GM18519 (cell line): Measurements from ENCODE around the gene C11orf21.

Experiments used
- ATAC-seq: cut with Tn5 transposase; IDR thresholded peaks from one replicate; pipeline ENCODE4 v1.9.1; 2021; ENCODE audit warnings: mild to moderate bottlenecking, moderate library complexity; ENCODE audit not compliant: unreplicated experiment, low FRiP score

Gene C11orf21

GRCh38 chr11:2321311-2321683, 19.6 kb upstream of the C11orf21 start:
- ATAC-seq, result no peak

GRCh38 chr11:2320568-2321310, 19.0 kb upstream of the C11orf21 start:
- ATAC-seq, result no peak

- no peak for ATAC-seq
Measured at GRCh38 chr11:2319791-2320472, 18.2 kb upstream of the C11orf21 start.

GRCh38 chr11:2318707-2319106, 17.0 kb upstream of the C11orf21 start:
- no peak for ATAC-seq

- ATAC-seq, result no peak
Measured at GRCh38 chr11:2318123-2318522, 16.4 kb upstream of the C11orf21 start.

DNA sequence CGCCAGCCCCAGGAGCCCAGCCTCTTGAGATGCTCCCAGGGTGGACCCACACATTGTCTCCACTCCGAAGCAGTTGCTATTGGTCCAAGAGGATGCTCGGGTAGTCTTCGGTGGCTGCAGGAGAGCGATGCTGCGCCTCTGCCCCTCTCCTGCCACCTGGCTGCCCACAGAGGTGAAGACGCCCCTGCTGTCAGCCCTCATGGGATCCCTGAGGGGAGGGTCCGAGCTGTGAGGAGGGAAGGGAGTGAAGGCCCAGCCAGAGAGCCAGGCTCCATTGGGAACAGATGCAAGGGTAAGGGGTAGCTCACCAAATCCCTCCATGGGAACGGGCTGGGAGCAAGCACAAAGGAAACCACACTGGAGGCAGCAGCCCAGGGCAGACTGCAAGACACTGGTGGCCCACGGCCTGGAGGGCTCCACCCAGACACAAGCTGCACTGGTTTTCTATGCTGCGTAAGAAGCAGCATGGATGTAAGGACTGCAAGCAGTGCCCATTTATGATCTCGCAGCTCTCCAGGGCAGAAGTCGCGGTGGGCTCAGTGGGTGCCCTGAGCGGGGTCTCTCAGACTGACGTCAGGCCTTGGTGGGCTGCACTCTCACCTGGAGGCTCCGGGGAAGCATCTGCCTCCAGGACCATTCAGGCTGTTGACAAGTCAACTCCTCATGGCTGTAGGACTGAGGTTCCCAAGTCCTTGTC, 15.8 kb upstream of the C11orf21 start:
- ATAC-seq, result no peak

DNA sequence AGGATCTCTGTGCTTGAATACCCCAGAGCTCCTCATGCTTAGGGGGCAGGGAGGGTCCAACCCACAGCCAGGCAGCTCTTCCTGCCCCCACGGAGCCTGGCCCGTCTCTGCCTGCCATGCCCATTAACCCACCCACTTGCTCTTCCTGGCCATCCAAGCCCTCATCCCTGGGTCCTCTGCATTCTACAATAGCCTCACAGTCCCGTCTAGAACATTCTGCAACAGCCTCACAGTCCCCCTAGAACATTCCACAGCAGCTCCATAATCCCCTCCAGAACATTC, 15.2 kb upstream of the C11orf21 start:
- no peak for ATAC-seq

GRCh38 chr11:2316169-2316962, 14.6 kb upstream of the C11orf21 start:
- ATAC-seq, result no peak

- ATAC-seq, result no peak
Measured at GRCh38 chr11:2315395-2316168, 13.9 kb upstream of the C11orf21 start.

GRCh38 chr11:2314525-2315394, 13.0 kb upstream of the C11orf21 start:
- no peak for ATAC-seq

- ATAC-seq, result no peak
Measured at GRCh38 chr11:2314136-2314524, 12.4 kb upstream of the C11orf21 start.

DNA sequence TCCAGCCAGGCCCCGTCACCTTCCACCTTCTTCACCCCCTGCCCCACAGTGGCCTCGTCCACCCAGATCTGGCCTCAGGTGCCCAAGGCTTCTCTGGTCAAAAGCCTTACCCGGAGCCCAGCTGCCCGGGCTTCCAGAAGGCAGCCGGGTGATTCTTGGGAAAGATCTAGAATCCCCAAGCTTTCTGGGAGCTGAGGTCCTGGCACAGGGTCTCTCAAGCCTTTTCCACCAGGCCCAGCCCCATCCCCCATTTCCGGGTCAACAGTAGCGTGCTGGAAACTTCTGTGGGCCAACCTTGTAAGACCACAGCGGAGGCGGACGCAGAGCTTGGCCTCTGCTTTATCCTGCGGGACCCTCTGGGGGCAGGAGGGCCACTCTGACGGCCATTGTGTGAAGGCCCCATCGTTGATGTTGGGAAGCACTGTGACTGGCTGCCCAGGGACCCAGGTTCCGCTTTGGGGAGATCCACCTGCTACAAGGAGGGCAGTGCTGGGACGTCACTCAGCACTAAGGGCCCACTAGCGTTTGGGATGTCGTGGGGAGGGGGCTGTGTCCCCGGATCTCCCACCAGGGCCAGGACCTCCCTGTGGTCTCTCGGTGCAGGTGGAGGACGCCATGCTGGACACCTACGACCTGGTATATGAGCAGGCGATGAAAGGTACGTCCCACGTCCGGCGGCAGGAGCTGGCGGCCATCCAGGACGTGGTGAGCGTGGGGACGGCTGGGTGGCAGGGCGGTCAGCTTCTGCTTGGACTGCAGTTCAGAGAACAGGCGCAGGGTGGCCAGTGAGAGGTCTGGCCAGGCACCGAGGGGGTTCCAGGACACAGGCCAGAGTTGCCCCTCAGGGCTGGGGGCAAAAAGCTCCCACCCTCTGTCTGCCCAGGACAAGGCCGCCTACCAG, 11.6 kb upstream of the C11orf21 start:
- no peak for ATAC-seq

- no peak for ATAC-seq
Measured at GRCh38 chr11:2312232-2313042, 10.7 kb upstream of the C11orf21 start.

DNA sequence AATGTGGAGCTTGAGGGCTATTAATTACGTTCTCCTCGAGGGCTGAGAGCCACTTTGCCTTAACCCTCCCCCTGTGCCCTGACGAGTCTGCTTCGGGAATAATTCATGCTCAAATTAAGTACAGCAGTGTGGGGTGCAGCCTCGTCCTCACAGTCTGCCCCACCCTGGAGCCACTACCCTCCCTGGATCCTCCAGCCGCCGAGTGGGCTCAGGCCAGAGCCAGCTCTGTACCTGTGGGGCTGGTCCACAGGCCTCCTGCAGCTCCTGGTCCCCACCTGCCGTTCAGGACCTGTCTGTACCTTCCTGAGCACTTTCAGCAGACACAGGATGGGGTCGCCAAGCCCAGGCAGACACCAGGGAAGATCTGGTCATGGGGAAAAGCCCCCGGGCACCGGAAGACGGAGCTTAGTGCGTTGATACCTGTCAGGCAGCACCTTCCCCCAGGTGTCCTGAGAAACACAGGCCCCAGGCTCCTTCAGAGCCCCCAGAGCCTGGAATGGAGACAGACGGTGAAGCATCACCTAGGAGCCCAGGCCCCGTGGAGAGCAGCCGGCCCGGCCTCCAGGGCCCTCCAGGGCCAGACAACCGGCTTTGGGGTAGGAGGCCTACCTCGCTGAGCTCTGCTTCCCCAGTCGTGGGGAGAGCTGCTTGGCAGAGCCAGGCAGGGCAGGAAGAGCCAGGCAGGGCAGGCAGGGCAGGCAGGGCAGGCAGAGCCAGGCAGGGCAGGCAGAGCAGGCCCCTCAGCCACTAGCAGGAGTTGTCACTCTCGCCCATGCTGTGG, 9.8 kb upstream of the C11orf21 start:
- no peak for ATAC-seq

GRCh38 chr11:2310786-2311352, 9.2 kb upstream of the C11orf21 start:
- no peak for ATAC-seq

DNA sequence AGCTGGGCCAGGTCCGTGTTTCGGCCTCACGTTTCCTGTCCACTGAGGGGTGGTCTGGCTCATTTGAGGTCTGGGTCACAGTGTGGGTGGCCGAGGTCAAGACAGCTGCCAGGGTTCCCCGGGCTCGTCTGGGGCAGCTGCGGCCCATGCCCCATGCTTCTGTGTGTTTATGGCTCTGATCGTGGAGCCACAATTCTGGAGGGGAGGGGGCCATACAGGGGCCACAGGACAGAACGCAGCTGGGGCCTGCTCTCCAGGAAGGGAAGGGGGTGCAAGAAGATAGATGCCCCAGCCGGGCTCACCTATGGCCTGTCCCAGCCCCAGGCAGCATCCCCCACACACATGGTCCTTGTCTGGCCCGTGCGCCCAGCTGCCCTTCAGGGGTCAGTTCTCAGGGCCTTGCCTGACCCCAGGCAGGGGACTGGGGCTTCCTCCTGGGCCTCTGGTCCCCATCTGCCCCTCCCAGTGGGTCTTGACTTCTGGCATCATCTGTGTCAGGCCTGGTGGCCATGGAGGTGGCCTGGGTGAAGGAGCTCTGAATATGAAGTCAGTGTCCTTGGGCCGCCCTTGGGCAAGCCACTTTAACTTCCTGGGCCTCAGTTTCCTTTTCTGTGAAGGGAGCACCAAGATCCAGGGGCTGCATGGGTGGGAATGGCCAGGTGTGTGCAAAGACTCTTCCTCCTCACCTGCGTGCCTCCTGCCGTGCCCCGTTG, 8.5 kb upstream of the C11orf21 start:
- ATAC-seq, result no peak
